GM12864 (cell line): ENCODE data around the gene BZW2.

Experiments
- DNase-seq: peaks from one replicate; pipeline ENCODE4 v3.0.0-alpha.2; 2011; ENCODE audit warnings: low read depth
- H3K4me3 ChIP-seq: 2 replicates; pipeline ENCODE4 v1.5.1; 2011; ENCODE audit warnings: mild to moderate bottlenecking, low read depth, low read length, control low read depth
- TF ChIP-seq, protein P1 (sequence below): IDR thresholded peaks from 2 replicates; pipeline ENCODE4 v1.5.1; 2011; ENCODE audit warnings: low read depth, mild to moderate bottlenecking, moderate library complexity, low read length, control low read depth, inconsistent platforms; ENCODE audit errors: missing control alignments

BZW2 gene

GRCh38 chr7:16609842-16610450 is 36.0 kb upstream of the BZW2 start:
- TF ChIP-seq, protein P1, sequence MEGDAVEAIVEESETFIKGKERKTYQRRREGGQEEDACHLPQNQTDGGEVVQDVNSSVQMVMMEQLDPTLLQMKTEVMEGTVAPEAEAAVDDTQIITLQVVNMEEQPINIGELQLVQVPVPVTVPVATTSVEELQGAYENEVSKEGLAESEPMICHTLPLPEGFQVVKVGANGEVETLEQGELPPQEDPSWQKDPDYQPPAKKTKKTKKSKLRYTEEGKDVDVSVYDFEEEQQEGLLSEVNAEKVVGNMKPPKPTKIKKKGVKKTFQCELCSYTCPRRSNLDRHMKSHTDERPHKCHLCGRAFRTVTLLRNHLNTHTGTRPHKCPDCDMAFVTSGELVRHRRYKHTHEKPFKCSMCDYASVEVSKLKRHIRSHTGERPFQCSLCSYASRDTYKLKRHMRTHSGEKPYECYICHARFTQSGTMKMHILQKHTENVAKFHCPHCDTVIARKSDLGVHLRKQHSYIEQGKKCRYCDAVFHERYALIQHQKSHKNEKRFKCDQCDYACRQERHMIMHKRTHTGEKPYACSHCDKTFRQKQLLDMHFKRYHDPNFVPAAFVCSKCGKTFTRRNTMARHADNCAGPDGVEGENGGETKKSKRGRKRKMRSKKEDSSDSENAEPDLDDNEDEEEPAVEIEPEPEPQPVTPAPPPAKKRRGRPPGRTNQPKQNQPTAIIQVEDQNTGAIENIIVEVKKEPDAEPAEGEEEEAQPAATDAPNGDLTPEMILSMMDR, result no peak
- DNase-seq, result no peak
- H3K4me3 ChIP-seq, result no peak overlapping the region

- DNase-seq, result no peak
- TF ChIP-seq, protein P1, result no peak
- H3K4me3 ChIP-seq, result no peak overlapping the region
Observed at GRCh38 chr7:16611711-16612110, 34.3 kb upstream of the BZW2 start.

DNA sequence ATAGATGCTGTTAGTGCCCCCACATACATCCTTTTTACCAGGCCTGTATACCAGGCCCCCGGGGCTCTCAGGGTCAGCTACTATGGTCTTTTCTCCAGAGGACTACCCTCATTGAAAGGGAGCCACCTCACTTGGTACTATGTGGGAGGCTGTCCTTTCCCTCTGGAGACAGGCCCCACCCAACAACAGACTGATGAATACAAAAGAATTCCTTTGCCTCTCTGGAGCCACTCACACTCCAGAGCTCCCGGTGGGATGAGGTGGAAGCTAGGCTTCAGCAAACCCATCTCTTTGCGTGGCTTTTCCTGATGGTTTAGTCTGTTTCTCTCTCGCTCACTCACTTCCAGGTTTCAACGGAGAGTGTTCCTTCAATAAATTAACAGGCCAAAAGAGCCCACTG is 30.8 kb upstream of the BZW2 start:
- DNase-seq, result no peak
- H3K4me3 ChIP-seq, result no peak overlapping the region
- TF ChIP-seq, protein P1, result no peak

DNA sequence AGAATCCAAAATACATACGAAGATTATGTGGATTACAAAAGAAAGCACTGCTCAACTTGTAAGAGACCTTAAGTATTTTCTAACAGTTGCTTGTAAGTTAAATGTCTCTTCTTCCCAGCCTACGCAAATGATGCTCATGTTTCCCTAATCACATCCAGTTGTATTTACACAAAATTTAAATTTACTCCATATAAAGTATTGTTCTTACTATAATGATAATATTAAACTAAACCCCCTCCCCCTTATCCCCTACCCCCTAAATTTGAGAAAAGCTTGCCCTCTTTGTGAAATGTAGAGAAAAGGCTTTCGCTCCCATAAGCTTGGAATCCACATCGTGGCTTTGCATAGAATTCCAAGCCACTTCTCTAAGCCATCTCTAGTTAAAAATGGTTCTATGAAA is 29.9 kb upstream of the BZW2 start:
- TF ChIP-seq, protein P1, result no peak
- DNase-seq, result no peak

DNA sequence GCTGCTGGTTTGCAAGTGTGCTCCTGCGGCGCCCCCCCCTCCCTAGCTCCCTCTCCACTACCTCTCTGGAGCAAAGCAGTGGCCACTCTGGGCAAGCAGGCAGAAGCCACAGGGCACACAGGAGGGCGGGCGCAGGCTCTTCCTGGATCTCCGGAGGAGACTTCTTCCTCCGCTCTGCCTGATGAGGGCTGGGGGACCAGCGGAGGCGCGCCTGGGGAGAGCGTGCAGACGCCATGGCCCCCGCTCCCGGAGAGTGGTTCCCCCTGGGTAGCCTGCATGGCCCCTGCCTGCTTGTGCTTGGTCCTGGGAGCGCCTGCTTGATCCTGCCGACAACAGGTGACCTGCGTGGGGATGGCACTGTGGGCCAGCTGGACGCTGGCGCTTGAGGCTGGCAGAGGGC is 29.4 kb upstream of the BZW2 start:
- DNase-seq, result no peak
- H3K4me3 ChIP-seq, result no peak overlapping the region
- TF ChIP-seq, protein P1, result no peak

More for the DNA sequence above, 29.9 kb upstream of the BZW2 start:
- H3K4me3 ChIP-seq, result no peak overlapping the region

- no peak for DNase-seq
- TF ChIP-seq, protein P1, result no peak
- H3K4me3 ChIP-seq, result no peak overlapping the region
Observed at GRCh38 chr7:16619979-16620408, 26.0 kb upstream of the BZW2 start.

DNA sequence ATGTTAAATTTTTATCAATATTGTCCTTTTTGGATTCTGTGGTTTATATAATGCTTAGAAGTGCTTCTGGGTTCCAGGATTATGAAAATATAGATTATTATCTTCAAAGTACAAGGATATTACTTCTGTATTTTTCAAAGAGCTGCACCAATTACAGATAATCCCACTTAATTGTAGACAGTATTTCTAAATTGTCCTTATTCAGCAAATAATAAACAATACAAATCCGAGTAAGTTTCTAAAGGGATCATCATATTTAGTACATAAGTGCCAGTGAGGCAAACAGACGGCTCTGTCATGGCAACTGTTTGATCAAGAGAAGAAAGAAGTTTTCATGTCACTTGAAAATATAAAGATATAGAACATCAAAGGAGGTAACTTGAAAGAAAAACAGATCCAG is 19.6 kb upstream of the BZW2 start:
- no peak for DNase-seq
- no peak overlapping the region for H3K4me3 ChIP-seq
- TF ChIP-seq, protein P1, result no peak
